Esophagus muscularis mucosa (tissue), 4 donors: ENCODE results near the gene PNLDC1. TPM values are rescaled to one million over a fixed set of nuclear protein-coding genes. Genes with fewer than 3 reads are reported as not detected.

Source experiments
- DNase-seq: peaks from one replicate; pipeline ENCODE4 v3.0.0-alpha.2; 2017; ENCODE audit errors: extremely low spot score
- H3K27ac ChIP-seq, 4 donors: fragments of 200-600 bp; sonication (generic); replicated peaks in 1 of 4; 1 replicate in 3 of 4; 2 replicates in 1 of 4; pipeline ENCODE4 v1.5.1; 2016 to 2019; ENCODE audit warnings: mild to moderate bottlenecking in 1 of 4
- H3K27me3 ChIP-seq, 4 donors: fragments of 200-600 bp; sonication (generic); one replicate each; pipeline versions ENCODE4 v1.5.1 to v1.6.0; 2016 to 2019
- H3K36me3 ChIP-seq, 4 donors: fragments of 200-600 bp; sonication (generic); one replicate each; pipeline ENCODE4 v1.5.1; 2016 to 2019
- H3K4me1 ChIP-seq, 4 donors: fragments of 200-600 bp; sonication (generic); one replicate each; pipeline ENCODE4 v1.5.1; 2016 to 2019
- H3K4me3 ChIP-seq, 4 donors: fragments of 200-600 bp; sonication (generic); 1 replicate in 2 of 4; 2 replicates in 2 of 4; pipeline ENCODE4 v1.5.1; 2016 to 2019; ENCODE audit warnings: mild to moderate bottlenecking in 4 of 4, moderate library complexity in 1 of 4
- H3K9me3 ChIP-seq, 4 donors: fragments of 200-600 bp; sonication (generic); 1 replicate in 3 of 4; 2 replicates in 1 of 4; pipeline ENCODE4 v1.5.1; 2016 to 2019
- CTCF ChIP-seq, 3 experiments: fragments of 200-600 bp in 2 of 3; fragments of 450-650 bp in 1 of 3; sonication (generic) in 2 of 3; IDR thresholded peaks; one replicate each; pipeline ENCODE4 v1.5.1; 2017 to 2019; ENCODE audit warnings: antibody characterized with exemption in 3 of 3, mild to moderate bottlenecking in 2 of 3, moderate library complexity in 1 of 3
- EP300 ChIP-seq: sonication (generic); formaldehyde crosslinking; IDR thresholded peaks from one replicate; pipeline ENCODE4 v1.6.1; 2017; ENCODE audit warnings: antibody characterized with exemption
- POLR2A ChIP-seq: fragments of 450-650 bp; IDR thresholded peaks from one replicate; pipeline ENCODE4 v1.6.1; 2017; ENCODE audit warnings: antibody characterized with exemption, moderate library complexity, mild to moderate bottlenecking, low read depth
- POLR2AphosphoS5 ChIP-seq, 2 donors: sonication (generic); formaldehyde crosslinking; IDR thresholded peaks; one replicate each; pipeline ENCODE4 v1.6.1; 2017; ENCODE audit warnings: antibody characterized with exemption in 2 of 2
- WGBS: methylation state at CpG from one replicate; pipeline ENCODE4 v1.1.5; 2018; 5-methylcytosine and 5-hydroxymethylcytosine counted together
- intact Hi-C: fragments of 100-400 bp; cut with DNase I; formaldehyde crosslinking; loops from one replicate; pipeline ENCODE4 v1.15.1; 2023
- total RNA-seq, 4 donors: library from RNA; depleted of rRNA; stranded (reverse); fragments of >200 nt; gene quantifications; one replicate each; pipeline versions ENCODE4 v1.1.0 to v1.2.1, GENCODE V29; 2016

The PNLDC1 gene
- under 1 TPM in 1 of 4 donors, not detected in 3; 0.23 TPM for total RNA-seq

- H3K27ac ChIP-seq: no peak within 1 kb of the TSS
Observed at GRCh38 chr6:159800141-159800865, at the start of gene PNLDC1. TSS of gene PNLDC1 (plus strand) at chr6:159800276. CDS start at chr6:159800308, 32 bp downstream.

GRCh38 chr6:159751448-159751847 lies 48.6 kb upstream of the PNLDC1 start:
- TF ChIP-seq CTCF (IDR thresholded peaks at IDR 0.05) (no peak), POLR2A (no peak), POLR2AphosphoS5 (IDR thresholded peaks at IDR 0.05) (no peak), EP300 (no peak)
- no peaks in the 10 kb centered on the region for H3K27me3 ChIP-seq
- intact Hi-C loops: no loop called here
- no peak overlapping the region for H3K27ac ChIP-seq
- no peaks in the 10 kb centered on the region for H3K9me3 ChIP-seq
- WGBS: 82% methylated on average over 3 of the region's 3 CpGs
- DNase-seq: no peak
- H3K36me3 ChIP-seq: peaks cover 27 to 96% (median 77%) of the 10 kb centered on the region in 4 donors
- H3K4me3 ChIP-seq: no peak overlapping the region
- peaks cover 0 to 9% (median 0%) of the 10 kb centered on the region in 4 donors for H3K4me1 ChIP-seq

More at GRCh38 chr6:159800141-159800865, at the start of gene PNLDC1:
- WGBS: 86% methylated on average over 49 of the region's 50 CpGs
- Histone ChIP-seq H3K27me3 (no peaks in the 10 kb centered on the region), H3K4me1 (peaks cover 0 to 11% (median 5%) of the 10 kb centered on the region in 4 donors), H3K4me3 (no peak within 1 kb of the TSS), H3K36me3 (peaks cover 12 to 53% (median 46%) of the 10 kb centered on the region in 4 donors), H3K9me3 (no peaks in the 10 kb centered on the region)
- no peak for DNase-seq
- TF ChIP-seq CTCF (IDR thresholded peaks at IDR 0.05) (no peak), POLR2A (no peak), EP300 (no peak), POLR2AphosphoS5 (IDR thresholded peaks at IDR 0.05) (no peak)
- intact Hi-C loops: no loop called here

GRCh38 chr6:159753081-159753872 lies 46.8 kb upstream of the PNLDC1 start:
- H3K36me3 ChIP-seq: peaks cover 21 to 96% (median 79%) of the 10 kb centered on the region in 4 donors

GRCh38 chr6:159754401-159754800 lies 45.7 kb upstream of the PNLDC1 start:
- no peak for TF ChIP-seq POLR2A
- TF ChIP-seq EP300: no peak
- no peak for TF ChIP-seq CTCF (IDR thresholded peaks at IDR 0.05)
- no peak for TF ChIP-seq POLR2AphosphoS5 (IDR thresholded peaks at IDR 0.05)
- Histone ChIP-seq H3K4me1 (peaks cover 0 to 9% (median 0%) of the 10 kb centered on the region in 4 donors), H3K4me3 (no peak overlapping the region), H3K27ac (no peak overlapping the region), H3K9me3 (no peaks in the 10 kb centered on the region), H3K36me3 (peaks cover 11 to 90% (median 77%) of the 10 kb centered on the region in 4 donors), H3K27me3 (no peaks in the 10 kb centered on the region)
- DNase-seq: no peak
- WGBS: 83% methylated on average over 2 of the region's 2 CpGs
- intact Hi-C loops: no loop called here

More at GRCh38 chr6:159753081-159753872, 46.8 kb upstream of the PNLDC1 start:
- WGBS: 85% methylated on average over 6 of the region's 6 CpGs
- TF ChIP-seq CTCF (IDR thresholded peaks at IDR 0.05) (no peak), POLR2AphosphoS5 (IDR thresholded peaks at IDR 0.05) (no peak), EP300 (no peak), POLR2A (no peak)
- Histone ChIP-seq H3K4me3 (no peak overlapping the region), H3K9me3 (no peaks in the 10 kb centered on the region), H3K27ac (no peak overlapping the region), H3K27me3 (no peaks in the 10 kb centered on the region), H3K4me1 (peaks cover 0 to 9% (median 0%) of the 10 kb centered on the region in 4 donors)
- intact Hi-C loops: no loop called here
- DNase-seq: no peak
